Activated T-helper 1 cell treated with anti-CD3 and anti-CD28 coated beads, Interleukin-12 subunit alpha, Interleukin-12 subunit beta, Interleukin-2, Interleukin-4 antibody, amounts not matched to agents 30 ng/mL and 10 ng/mL and 1 ng/mL, durations not matched to agents 14 hours and 24 hours and 36 hours (primary cell): Measurements from ENCODE around the gene CEP135. TPM values are rescaled to one million over a fixed set of nuclear protein-coding genes. Genes with fewer than 3 reads are reported as not detected.
A peak's percentile ranks its signal among the peaks of the same experiment; 100 is the strongest.

ENCODE experiments used
- DNase-seq: peaks from one replicate; pipeline ENCODE4 v3.0.0; 2021; ENCODE audit warnings: low spot score
- H3K27ac Mint-ChIP-seq: one replicate; pipeline ENCODE4 v1.8.0; 2021; ENCODE audit warnings: mild to moderate bottlenecking, mixed read lengths
- H3K27me3 Mint-ChIP-seq: one replicate; pipeline ENCODE4 v1.8.0; 2022; ENCODE audit warnings: mild to moderate bottlenecking, moderate library complexity, mixed read lengths; ENCODE audit not compliant: insufficient read depth
- H3K36me3 Mint-ChIP-seq: one replicate; pipeline ENCODE4 v1.8.0; 2021; ENCODE audit warnings: low read depth, mixed read lengths
- H3K4me1 Mint-ChIP-seq: one replicate; pipeline ENCODE4 v1.8.0; 2021; ENCODE audit warnings: low read depth, mixed read lengths
- H3K4me3 Mint-ChIP-seq: one replicate; pipeline ENCODE4 v1.8.0; 2021; ENCODE audit warnings: mild to moderate bottlenecking, moderate library complexity, mixed read lengths
- H3K9me3 Mint-ChIP-seq: one replicate; pipeline ENCODE4 v1.8.0; 2021; ENCODE audit warnings: mixed read lengths
- intact Hi-C: fragments of 100-400 bp; cut with micrococcal nuclease; formaldehyde crosslinking; loops from one replicate; pipeline ENCODE4 v1.15.1; 2024
- total RNA-seq: library from RNA; stranded (reverse); gene quantifications from 2 replicates; pipeline ENCODE4 v1.2.3, GENCODE V29; 2022

Gene CEP135
- total RNA-seq = 19.3 and 19.9 TPM in 2 replicates

DNA sequence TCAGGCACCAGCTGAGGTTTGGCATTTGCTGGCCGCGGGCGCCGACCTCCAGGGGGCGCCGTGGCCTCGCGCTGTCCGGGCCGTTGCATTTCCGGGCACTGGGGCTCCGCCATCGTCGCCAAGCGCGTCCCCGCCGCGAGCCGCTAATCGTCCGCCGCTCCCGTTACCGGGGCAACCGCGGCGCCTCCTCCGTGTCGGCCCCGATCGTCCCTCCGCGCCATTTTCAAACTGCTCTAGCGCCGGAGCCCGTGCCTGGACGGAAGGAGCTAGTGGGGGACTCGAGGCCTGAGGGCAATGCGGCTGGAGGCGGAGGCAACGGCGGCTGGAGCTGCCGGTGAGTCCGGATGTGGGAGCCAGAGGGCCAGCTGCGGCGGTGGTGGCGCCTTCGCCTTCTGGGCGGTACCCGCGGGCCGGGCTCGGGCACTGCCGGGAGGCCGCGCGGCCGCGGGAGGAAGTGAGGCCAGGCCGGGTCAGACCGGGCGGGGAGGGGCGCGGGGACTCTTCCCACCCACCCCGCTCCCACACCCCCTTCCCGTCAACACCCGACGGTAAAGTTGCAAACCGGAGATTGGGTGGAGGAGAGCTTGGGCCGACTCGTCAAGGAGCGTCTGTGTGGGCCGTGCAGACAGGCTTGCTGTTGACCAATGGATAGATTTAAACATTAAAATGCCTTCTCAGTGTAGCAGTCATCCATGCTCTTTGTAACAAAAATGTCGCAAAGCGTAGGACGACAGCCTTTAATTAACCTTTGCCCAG lies at the start of gene CEP135:
Gene CEP135, plus strand, starts transcription at position 220 of the 756 bp plus-strand sequence. CDS start 3,186 bp downstream, outside the sequence.
- intact Hi-C loops = loop anchor here (1.0 to 5.0 kb wide), 17 partner anchors 42 to 1028 kb away; partner anchors contain the start of genes AASDH, CLOCK, EXOC1 and NOA1
- H3K9me3 Mint-ChIP-seq = no peaks in the 10 kb centered on the region

GRCh38 chr4:55902677-55903076 lies 46.1 kb upstream of the CEP135 start:
- Mint-ChIP-seq H3K27me3 (no peaks in the 10 kb centered on the region), H3K9me3 (no peaks in the 10 kb centered on the region), H3K36me3 (peaks cover 20% of the 10 kb centered on the region), H3K27ac (no peak overlapping the region), H3K4me3 (no peak overlapping the region), H3K4me1 (peaks cover 14% of the 10 kb centered on the region)
- DNase-seq = no peak
- intact Hi-C loops = no loop called here

More for the DNA sequence above, at the start of gene CEP135:
- DNase-seq = peak; percentile 91
- Mint-ChIP-seq H3K36me3 (peaks cover 15% of the 10 kb centered on the region), H3K4me3 (peak within 1 kb of the TSS; percentile 86), H3K4me1 (peaks cover 44% of the 10 kb centered on the region), H3K27me3 (no peaks in the 10 kb centered on the region), H3K27ac (peak within 1 kb of the TSS; percentile 92)

- DNase-seq = no peak
- H3K27me3 Mint-ChIP-seq = no peaks in the 10 kb centered on the region
- no peak overlapping the region for H3K27ac Mint-ChIP-seq
- no peaks in the 10 kb centered on the region for H3K9me3 Mint-ChIP-seq
- peaks cover 15% of the 10 kb centered on the region for H3K4me1 Mint-ChIP-seq
- H3K36me3 Mint-ChIP-seq = peaks cover 20% of the 10 kb centered on the region
- intact Hi-C loops = no loop called here
- H3K4me3 Mint-ChIP-seq = no peak overlapping the region
Measured at GRCh38 chr4:55903577-55903976, 45.2 kb upstream of the CEP135 start.

GRCh38 chr4:55904576-55904975 lies 44.2 kb upstream of the CEP135 start:
- Mint-ChIP-seq H3K9me3 (no peaks in the 10 kb centered on the region), H3K4me3 (no peak overlapping the region), H3K36me3 (peaks cover 20% of the 10 kb centered on the region), H3K27me3 (no peaks in the 10 kb centered on the region), H3K27ac (no peak overlapping the region), H3K4me1 (peaks cover 15% of the 10 kb centered on the region)
- intact Hi-C loops = no loop called here
- DNase-seq = no peak

- no peak for DNase-seq
- intact Hi-C loops = loop anchor here (5.0 kb wide), 1 partner anchor 396 kb away; no protein-coding TSS in a partner anchor
- H3K9me3 Mint-ChIP-seq = no peaks in the 10 kb centered on the region
- no peak overlapping the region for H3K27ac Mint-ChIP-seq
- H3K27me3 Mint-ChIP-seq = no peaks in the 10 kb centered on the region
- H3K36me3 Mint-ChIP-seq = peaks cover 14% of the 10 kb centered on the region
- H3K4me3 Mint-ChIP-seq = no peak overlapping the region
- H3K4me1 Mint-ChIP-seq = peaks cover 15% of the 10 kb centered on the region
Measured at GRCh38 chr4:55906323-55906722, 42.4 kb upstream of the CEP135 start.

- intact Hi-C loops = loop anchor here (1.0 to 5.0 kb wide), 2 partner anchors 41 to 395 kb away; partner anchors contain the start of gene CEP135
- Mint-ChIP-seq H3K27ac (peak overlapping the region; percentile 21), H3K9me3 (no peaks in the 10 kb centered on the region), H3K4me1 (peaks cover 15% of the 10 kb centered on the region), H3K27me3 (no peaks in the 10 kb centered on the region), H3K4me3 (no peak overlapping the region), H3K36me3 (peaks cover 14% of the 10 kb centered on the region)
- DNase-seq = no peak
Measured at GRCh38 chr4:55906989-55907388, 41.8 kb upstream of the CEP135 start.

- Mint-ChIP-seq H3K4me1 (peaks cover 15% of the 10 kb centered on the region), H3K27me3 (no peaks in the 10 kb centered on the region), H3K27ac (peak overlapping the region; percentile 25), H3K36me3 (peaks cover 11% of the 10 kb centered on the region), H3K4me3 (no peak overlapping the region), H3K9me3 (no peaks in the 10 kb centered on the region)
- intact Hi-C loops = loop anchor here (1.0 to 5.0 kb wide), 2 partner anchors 41 to 395 kb away; partner anchors contain the start of gene CEP135
- no peak for DNase-seq
Measured at GRCh38 chr4:55907469-55907868, 41.3 kb upstream of the CEP135 start.

- Mint-ChIP-seq H3K27me3 (peaks cover 3% of the 10 kb centered on the region), H3K9me3 (peaks cover 3% of the 10 kb centered on the region), H3K4me1 (peaks cover 15% of the 10 kb centered on the region), H3K36me3 (peaks cover 5% of the 10 kb centered on the region), H3K4me3 (no peak overlapping the region), H3K27ac (no peak overlapping the region)
- intact Hi-C loops = no loop called here
- no peak for DNase-seq
Measured at GRCh38 chr4:55910140-55910539, 38.6 kb upstream of the CEP135 start.

- intact Hi-C loops = no loop called here
- DNase-seq = no peak
- H3K27ac Mint-ChIP-seq = no peak overlapping the region
- H3K27me3 Mint-ChIP-seq = peaks cover 3% of the 10 kb centered on the region
- H3K36me3 Mint-ChIP-seq = no peaks in the 10 kb centered on the region
- H3K4me1 Mint-ChIP-seq = peaks cover 5% of the 10 kb centered on the region
- no peak overlapping the region for H3K4me3 Mint-ChIP-seq
- peaks cover 3% of the 10 kb centered on the region for H3K9me3 Mint-ChIP-seq
Measured at GRCh38 chr4:55912249-55912648, 36.5 kb upstream of the CEP135 start.

- Mint-ChIP-seq H3K36me3 (no peaks in the 10 kb centered on the region), H3K27me3 (no peaks in the 10 kb centered on the region), H3K27ac (no peak overlapping the region), H3K9me3 (no peaks in the 10 kb centered on the region), H3K4me1 (no peaks in the 10 kb centered on the region), H3K4me3 (no peak overlapping the region)
- DNase-seq = no peak
- intact Hi-C loops = no loop called here
Measured at GRCh38 chr4:55920571-55920970, 28.2 kb upstream of the CEP135 start.

GRCh38 chr4:55921093-55921492 lies 27.7 kb upstream of the CEP135 start:
- intact Hi-C loops = no loop called here
- Mint-ChIP-seq H3K9me3 (no peaks in the 10 kb centered on the region), H3K27me3 (no peaks in the 10 kb centered on the region), H3K27ac (no peak overlapping the region), H3K36me3 (no peaks in the 10 kb centered on the region), H3K4me1 (no peaks in the 10 kb centered on the region), H3K4me3 (no peak overlapping the region)
- DNase-seq = no peak

DNA sequence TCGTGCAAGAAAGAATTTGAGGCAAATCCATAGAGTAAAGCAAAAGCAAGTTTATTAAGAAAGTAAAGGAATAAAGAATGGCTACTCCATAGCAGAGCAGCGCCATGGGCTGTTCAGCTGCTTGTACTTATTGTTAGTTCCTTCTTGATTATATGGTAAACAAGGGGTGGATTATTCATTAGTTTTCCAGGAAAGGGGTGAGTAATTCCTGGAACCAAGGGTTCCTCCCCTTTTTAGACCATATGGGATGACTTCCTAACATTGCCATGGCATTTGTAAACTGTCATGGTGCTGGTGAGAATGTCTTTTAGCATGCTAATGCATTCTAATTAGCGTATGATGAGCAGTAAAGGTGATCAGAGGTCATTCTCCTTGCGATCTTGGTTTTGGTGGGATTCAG lies 23.5 kb upstream of the CEP135 start:
- Mint-ChIP-seq H3K27me3 (no peaks in the 10 kb centered on the region), H3K4me3 (no peak overlapping the region), H3K4me1 (no peaks in the 10 kb centered on the region), H3K9me3 (no peaks in the 10 kb centered on the region), H3K27ac (no peak overlapping the region), H3K36me3 (no peaks in the 10 kb centered on the region)
- intact Hi-C loops = no loop called here
- no peak for DNase-seq

- Mint-ChIP-seq H3K27me3 (no peaks in the 10 kb centered on the region), H3K27ac (no peak overlapping the region), H3K4me1 (no peaks in the 10 kb centered on the region), H3K36me3 (no peaks in the 10 kb centered on the region), H3K4me3 (no peak overlapping the region), H3K9me3 (no peaks in the 10 kb centered on the region)
- intact Hi-C loops = no loop called here
- no peak for DNase-seq
Measured at GRCh38 chr4:55926610-55927009, 22.1 kb upstream of the CEP135 start.
